ENCODE results near the gene NEMF.
"Not testable (repeated sequence)": the region's sequence is repeated elsewhere in the genome, so short reads cannot be mapped to it uniquely, and the experiment has no call there.

Gene NEMF

GRCh38 chr14:49745191-49745590 is 107.4 kb downstream of the NEMF start:
- no peak for DNase-seq (ENCODE audit: low read depth in 2 of 2)

DNA sequence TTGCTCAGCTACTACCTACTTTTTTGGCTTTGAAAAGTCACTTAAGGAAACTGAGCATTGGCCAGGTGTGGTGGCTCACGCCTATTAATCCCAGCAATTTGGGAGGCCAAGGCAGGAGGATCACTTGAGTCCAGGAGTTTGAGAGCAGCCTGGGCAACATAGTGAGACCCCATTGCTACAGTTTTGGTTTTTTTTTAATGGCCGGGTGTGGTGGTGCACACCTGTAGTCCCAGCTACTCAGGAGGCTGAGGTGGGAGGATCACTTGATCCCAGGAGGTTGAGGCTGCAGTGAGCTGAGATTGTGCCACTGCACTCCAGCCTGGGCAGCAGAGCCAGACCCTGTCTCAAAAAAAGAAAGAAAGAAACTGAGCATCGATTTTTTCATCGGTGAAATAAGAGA is 116.9 kb downstream of the NEMF start:
- not testable (repeated sequence) for DNase-seq (ENCODE audit: low read depth in 2 of 2)

GRCh38 chr14:49733836-49734235 is 118.8 kb downstream of the NEMF start:
- DNase-seq (ENCODE audit: low read depth in 2 of 2) = no peak

DNA sequence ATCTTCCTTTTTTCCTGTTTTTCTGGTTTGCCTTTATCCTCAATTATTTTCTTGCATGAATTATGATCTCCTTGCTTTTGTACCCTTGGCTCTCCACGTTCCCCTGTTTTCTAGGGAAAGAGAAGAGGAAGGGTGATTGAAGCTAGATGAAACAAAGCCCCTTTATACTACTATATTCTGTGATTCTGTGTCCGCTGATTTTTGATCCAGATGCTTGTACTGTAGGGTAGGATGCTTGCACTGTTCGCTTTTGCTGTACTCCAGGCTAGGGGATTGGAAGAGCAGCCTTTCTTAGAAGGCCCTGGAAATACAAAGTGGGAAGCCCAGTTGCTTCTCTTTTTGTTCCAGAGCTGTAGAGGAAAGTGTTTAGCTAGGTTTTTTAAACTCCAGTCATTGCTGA is 119.7 kb downstream of the NEMF start:
- no peak for DNase-seq (ENCODE audit: low read depth in 2 of 2)
